DMS153 (cell line): ENCODE results near the gene GRWD1.

Experiments used
- DNase-seq: peaks from one replicate; lab custom pipeline; 2025; lab: John Stamatoyannopoulos, UW

Gene GRWD1

DNA sequence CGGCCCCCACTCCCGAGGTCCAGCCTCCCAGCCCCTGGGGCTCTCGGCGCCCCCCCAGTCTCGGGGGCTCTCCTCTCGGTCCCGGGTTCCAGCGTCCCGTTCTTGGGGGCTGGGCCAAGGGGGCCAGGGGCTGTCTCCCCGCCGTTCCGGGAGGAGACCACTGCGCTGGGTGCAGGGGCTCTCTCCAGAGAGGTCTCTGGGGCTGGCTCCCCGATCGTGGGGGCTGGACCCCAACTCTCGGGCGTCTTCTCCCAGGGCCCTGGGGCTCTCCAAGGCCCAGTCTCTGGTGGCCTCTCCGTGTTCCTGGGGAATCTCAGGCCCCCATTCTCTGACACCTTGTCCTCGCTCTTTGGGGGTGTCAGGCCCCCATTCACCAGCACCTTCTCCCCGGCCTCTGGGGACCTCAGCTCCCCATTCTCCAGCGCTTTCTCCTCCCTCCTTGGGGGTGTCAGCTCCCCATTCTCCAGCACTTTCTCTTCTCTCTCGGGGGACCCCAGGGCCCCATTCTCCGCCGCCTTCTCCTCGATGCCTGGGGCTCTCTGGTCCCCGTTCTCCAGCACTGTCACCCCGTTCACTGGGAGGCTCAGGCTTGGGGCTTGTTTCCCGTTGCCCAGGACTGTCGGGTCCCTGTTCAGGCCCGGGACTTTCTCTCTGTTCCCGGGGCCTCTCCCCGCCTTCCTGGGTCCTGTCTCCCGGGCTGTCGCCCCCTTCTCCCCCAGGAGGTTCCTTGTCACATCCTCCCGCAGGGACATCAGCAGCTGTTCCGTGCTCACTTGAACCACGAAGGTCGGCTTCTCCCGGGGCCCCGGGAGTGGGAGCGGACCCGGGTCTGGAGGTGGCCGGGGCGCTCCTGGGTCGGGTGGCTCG lies 52.2 kb downstream of the GRWD1 start:
- DNase-seq = no peak

DNA sequence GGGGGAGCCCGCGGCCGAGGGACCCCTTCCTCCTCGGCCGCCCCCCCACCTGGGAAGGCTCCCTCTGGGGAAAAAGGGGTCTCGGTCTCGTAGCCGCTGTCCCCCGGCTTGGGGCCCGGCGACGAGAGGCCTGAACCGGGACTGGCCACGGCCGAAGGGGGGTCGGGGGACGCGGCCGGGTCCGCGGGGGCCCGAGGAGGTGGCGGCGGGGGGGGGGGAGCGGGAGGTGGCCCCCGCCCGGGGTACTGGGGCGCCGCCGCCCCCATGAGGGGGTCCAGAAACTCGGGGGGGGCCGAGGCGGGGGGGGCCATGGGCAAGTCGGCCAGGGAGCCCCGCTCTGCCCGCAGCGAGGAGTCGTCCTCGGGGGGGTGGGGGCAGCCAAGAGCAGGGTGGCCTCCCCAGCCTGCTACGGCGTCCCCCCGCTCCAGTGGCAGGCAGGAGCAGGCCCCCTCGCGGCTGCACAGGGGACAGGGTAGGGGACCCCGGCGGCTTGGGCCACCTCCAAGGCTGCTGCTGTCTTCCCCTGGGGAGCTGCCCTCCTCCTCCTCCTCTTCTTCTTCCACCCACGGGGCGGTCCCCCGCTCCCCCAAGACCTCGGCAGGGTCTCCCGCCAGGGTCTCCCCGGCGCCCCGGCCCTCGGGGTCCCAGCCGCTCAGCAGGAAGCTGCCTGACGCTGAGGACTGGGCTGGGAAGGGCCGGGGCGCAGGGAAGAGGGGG lies 53.0 kb downstream of the GRWD1 start:
- no peak for DNase-seq

DNA sequence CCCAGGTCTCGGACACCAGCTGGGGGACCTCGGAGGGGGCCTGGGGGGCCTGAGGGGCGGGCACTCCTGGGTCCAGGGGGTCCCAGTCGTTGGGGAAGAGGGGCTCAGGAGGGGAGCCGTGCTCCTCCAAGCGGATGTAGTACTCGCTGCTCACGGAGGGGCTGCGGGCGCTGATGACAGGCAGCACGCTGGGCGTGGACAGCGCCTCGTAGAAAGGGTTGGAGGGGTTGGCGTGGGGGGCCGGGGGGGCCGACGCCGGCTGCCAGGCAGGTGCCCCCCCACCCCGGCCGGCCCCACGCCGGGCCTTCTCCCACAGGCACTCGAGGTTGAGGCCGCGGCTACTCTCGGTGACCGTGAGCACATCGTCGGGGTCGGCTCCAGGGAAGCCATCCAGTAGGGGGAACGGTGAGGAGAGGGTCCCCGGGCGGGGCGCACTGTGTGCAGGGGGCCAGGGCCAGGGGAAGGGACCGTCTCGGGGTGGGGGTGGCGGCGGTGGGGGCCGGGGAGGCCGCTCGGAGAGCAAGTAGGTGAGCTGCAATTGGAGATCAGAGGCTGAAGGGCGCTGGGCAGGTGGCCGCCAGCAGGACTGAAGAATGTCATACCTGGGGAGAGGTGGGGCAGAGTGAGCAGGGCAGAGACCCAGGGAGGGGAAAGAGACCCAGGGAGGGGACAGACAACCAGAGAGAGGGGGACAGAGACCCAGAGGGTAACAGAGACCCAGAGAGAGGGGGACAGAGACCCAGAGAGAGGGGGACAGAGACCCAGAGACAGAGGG lies 53.7 kb downstream of the GRWD1 start:
- no peak for DNase-seq

DNA sequence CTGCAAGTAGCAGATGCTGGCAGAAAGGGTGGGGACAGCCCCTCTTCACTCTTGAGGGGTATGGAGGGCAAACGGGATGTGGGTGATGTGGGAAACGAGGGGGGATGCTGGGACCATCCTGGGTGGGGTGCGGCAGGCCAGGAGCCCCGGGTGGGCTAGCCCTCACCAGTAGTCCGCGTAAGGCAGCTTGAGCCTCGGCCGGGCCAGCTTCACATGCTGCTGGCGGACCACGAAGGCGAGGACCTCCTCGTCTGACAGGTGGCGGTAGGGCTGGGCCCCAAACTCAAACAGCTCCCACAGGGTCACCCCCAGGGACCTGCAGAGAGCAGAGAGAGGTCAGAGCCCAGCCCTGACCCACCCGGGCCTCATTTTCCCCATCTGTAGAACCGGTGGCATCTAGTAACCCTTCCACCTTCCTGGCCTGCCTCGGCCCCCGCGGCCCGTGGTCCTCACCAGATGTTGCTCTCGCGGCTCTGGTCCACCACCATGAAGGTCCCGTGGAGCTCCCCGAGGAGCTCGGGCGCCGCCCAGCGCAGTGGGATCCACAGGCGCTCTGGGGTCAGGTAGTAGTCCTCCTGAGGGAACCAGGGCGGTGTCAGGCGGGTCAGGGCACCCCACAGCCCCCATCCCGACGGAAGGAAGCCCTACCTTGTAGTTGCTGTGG lies 55.2 kb downstream of the GRWD1 start:
- no peak for DNase-seq

DNA sequence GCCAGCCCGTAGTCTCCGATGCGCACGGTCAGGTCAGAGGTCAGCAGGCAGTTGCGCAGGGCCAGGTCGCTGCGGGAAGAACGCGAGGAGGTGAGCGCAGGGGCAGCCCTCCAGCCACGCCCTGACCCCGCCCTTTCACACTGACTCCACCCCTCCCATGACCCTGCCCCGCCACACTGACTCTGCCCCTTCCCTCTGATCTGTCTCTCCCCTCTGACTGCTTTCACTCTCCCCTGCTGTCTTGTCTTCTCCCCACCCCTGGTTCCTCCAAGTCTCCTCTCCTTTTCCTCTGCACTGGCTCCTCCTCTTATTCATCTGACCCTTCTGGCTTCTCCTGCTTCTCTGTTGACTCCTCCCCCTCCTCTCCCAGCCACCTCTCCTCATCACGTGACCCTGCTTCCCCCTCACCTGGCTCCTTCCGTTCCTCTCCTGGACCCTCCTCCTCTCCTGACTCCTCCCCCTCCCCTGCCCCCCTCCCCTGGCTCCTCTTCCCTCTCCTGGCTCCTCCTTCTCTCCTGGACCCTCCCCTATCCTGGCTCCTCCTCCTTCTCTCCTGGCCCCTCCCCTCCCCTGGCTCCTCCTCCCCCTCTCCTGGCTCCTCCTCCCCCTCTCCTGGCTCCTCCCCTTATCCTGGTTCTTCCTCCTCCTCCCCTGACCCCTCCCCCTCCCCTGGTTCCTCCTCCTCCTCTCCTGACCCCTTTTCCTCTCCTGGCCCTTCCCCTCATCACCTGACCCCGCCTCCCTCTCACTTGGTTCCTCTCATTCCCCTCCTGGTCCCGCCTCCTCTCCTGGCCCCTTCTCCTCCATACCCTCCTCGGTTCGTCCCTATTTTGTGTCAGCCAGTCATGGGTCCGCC lies 55.9 kb downstream of the GRWD1 start:
- peak; percentile 95 for DNase-seq

DNA sequence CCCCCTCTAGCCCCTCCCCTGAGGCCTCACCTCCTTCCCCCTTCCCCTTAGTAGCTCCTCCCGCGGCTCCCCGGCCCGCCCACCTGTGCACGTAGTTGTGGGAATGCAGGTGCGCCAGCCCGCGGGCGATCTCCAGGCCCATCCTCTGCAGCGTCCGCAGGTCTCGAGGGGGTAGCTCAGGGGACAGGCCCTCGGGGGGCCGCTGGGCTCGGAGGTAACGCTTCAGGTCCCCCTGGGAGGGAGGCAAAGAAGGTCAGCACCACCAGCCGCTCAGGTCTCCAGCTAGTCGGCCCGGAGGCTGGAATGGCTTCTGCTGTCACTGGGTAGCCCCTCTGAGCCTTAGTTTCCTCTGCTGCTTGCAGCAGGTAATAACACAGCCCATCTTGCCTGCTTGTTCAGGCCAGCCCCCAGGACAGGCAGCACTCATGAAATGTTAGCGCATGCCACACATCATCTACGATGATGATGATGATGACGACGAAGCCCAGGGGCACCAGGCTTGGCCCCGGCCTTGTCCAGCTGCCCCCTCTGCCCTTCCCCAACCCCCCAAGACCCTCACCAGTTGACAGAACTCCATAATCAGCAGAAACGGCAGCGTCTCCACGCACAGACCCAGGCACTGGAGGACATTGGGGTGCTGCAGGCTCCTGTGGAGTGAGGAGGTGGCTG lies 56.7 kb downstream of the GRWD1 start:
- no peak for DNase-seq

DNA sequence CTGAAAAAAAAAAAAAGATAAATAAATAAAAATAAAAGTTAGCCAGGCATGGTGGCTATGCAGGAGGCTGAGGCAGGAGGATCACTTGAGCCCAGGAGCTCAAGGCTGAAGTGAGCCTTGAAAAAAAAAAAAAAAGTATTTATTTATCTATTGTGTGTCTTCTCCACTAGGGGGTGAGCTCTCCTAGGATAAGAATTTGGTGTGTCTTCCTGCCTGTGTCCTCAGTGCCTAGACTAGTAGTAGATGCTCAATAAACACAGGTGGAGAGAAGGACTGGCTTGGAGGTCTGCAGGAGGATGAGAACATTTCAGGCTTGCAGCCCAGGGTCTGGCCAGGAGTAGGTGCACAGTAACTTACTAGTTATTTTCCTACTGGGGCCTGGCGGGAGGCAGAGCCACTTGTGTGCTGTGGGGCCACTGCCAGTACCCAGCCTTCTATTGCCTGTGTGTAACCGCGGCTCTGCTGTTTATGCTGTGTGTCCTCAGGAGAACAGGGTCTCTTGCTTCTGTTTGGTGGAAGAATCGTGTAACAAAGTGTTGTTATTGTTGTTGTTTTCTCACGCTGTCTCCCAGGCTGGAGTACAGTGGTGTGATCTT lies 60.5 kb downstream of the GRWD1 start:
- peak; percentile 38 for DNase-seq
